ENCODE results near the gene MRAS.
A peak's percentile ranks its signal among the peaks of the same experiment; 100 is the strongest.
"Not testable (repeated sequence)": the region's sequence is repeated elsewhere in the genome, so short reads cannot be mapped to it uniquely, and the experiment has no call there.

The MRAS gene

DNA sequence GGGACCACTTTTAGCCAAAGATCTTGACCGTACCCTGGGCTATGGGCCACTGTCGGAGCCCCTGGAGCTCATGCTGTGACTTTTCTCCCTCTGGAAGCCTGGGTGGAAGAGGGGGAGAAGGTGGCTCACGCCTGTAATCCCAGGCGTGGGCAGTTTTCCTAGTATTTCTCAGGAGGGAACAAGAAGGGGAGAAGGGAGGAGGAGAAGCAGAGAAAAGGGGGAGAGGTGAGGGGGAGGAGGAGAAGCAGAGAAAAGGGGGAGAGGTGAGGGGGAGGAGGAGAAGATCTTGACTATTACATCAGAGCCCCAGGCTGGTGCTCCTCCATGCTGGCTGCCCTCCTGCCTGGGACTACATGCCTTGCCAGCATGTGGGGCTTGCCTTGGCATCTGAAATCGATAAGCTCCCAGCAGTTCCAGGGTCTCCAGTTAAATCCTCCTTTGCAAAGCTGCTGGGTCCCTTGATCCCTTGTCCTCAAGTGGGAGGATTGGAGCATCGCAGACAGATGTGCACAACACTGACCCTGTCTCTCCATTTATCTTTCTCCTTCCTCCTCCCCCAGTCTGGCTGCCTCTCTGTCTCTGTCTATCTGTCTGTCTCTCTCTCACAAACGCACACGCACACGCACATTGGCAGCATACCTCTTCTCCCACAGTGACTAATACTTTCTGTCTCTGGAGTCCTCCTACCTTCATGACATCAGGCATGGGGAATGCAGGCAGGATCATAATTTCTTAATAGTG lies 41.6 kb downstream of the MRAS start:
- DNase-seq (ENCODE audit: low read depth in 3 of 3): no peak

DNA sequence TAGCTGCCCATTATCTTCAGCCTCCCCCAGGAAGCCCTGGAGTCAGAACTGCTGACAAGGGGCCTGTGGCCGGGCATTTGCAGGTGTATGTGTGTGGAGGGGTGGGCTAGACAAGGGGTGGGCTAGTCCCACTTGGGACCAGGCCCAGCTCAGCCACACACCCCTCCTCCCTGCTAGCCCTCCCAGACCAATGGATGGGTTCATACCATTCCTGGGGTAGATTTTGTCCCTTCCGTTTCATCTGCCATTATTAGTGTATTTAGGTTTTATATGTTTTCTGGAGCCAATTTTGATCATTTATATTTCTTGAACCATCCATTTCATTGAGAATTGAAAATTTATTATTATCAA lies 42.2 kb downstream of the MRAS start:
- DNase-seq (ENCODE audit: low read depth in 3 of 3): no peak

DNA sequence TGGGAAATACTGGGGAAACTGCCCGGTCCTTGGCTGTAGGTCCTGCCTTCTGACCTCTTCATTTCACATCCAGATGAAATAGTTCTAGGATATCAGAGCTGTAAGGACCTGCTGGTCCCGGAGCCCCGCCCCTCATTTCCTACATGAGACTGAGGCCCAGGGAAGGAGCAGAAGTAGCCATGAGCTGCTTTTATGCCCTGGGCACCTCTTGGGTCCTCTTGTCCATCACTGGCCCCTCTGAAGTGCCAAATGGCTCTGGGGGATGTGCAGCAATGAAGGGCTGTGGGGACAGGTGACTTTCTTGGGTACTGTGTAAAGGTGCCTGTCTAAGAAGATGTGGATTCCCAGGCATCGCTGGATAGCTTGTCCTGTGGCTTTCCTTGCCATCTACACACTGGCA lies 45.8 kb downstream of the MRAS start:
- DNase-seq (ENCODE audit: low read depth in 3 of 3): no peak

GRCh38 chr3:138394686-138395085 lies 46.3 kb downstream of the MRAS start:
- no peak for DNase-seq (ENCODE audit: low read depth in 3 of 3)

DNA sequence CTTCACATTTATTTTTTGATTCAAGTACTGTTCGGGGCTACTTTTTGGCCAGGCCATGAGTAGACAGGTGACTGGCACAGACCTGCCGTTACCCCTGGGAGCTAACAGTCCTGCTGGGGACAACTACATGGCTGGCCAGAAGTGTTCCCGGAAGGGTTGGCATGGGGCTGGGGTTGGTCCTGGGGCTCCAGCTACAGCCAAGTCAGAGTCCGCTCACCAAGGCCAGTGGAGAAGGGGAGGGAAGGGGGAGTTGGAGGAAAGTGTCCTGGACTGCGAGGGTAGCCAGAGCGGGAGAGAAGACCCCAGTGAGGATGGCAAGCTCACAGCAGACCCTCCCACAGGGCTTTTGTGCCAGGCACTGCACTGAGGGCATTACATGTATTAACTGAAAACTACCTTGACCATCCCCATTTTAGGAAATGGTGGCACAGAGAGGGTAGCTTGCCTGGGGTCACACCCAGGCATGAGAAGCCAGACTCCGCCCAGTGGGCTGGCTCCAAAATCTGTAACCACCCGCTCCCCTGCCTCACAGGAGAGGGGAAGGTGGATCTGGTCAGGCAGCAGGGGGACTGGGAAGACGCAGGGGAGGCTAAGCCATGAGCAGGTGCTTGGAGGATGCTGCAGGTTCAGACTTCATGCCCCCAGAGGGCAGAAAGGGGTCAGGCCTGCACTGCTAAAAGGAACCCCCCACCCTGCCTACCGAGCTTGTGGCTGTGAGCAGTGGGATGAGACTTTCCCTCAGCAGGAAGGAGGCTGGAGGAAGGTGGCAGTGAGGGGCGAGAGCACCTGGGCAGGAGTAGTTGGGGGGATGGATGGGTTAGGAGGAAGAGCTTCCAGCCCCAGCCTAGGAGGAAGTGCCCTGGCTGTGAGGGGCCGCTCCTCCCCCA lies 47.7 kb downstream of the MRAS start:
- DNase-seq (ENCODE audit: low read depth in 3 of 3): no peak

- no peak for DNase-seq (ENCODE audit: low read depth in 3 of 3)
Measured at GRCh38 chr3:138396752-138397410, 48.5 kb downstream of the MRAS start.

DNA sequence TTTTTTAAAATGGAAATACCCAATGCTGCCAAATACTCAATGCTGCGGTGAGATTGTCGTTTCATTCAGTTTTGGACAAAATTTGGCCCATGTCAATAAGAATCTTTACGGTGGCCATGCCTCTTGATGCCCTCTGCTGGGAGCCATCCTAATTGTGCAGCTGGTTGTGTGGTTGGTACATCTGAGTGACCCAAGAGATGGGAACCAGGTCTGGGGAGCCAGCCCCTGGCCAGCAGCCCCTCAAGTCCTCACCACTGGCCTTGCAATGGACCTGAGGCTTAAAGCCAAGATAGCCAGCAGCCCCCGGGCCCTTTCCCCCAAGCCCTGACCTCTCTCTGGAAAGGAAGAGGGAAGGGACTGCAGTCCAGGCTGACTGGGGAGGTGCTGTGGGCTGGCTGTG lies 49.6 kb downstream of the MRAS start:
- DNase-seq (ENCODE audit: low read depth in 3 of 3): no peak

GRCh38 chr3:138398791-138399575 lies 50.6 kb downstream of the MRAS start:
- no peak for DNase-seq (ENCODE audit: low read depth in 3 of 3)

DNA sequence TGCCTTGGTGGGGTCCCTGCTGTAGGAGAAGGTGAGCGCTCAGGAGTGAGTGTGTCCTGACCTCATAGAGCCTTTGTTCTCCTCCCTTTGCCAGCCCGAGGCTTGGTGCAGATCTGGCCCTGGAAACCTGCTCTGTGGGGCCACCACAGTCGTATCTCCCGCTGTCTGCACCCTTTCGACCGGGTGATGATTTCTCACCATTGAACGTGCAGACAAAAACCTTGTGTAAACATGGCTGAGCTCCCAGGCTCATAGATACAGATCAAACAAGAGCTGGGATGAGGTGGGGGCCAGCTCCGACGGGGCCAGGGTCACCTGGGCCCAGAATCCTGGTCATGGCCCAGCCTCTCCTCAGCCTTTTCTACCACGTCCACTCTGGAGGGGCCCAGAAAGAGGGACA lies 51.4 kb downstream of the MRAS start:
- DNase-seq (ENCODE audit: low read depth in 3 of 3): no peak

DNA sequence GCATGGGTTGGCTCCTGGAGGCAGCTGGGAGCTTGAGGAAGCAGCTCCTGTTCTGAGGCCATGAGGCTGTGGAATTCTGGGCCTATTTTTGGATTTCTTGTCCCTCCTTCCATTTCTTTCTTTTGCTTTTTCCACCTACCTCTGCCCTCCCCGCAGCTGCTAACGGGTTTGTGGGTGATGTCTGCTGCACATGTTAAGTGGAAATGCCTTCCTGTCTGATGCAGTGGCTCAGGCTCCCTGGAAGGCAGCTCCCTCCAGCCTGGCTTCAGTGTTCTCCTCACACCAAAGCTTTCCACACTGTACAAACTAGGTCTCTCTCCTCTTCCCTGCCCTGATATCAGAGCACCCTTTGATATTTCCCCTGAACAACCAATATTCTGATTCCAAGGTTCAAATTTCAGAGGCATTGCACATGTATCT lies 52.3 kb downstream of the MRAS start:
- DNase-seq (ENCODE audit: low read depth in 3 of 3): no peak

DNA sequence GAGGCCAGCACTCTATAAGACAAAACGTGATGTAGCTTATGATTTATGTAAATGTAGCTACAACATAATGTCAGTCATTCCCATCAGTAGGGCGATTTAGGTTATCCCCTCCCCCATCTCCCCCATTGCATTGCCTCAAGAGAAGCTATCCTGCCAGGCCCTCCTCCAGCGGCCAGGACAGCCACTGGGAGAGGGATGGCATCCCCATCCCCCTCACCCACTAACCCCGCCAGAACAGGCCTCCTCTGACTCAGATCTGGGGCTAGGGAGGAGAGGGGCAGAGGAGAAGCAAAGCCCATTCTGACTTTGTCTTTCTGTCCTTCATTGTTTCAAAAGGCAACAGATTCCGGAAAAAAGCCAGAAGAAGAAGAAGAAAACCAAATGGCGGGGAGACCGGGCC lies 53.5 kb downstream of the MRAS start:
- DNase-seq (ENCODE audit: low read depth in 3 of 3): no peak

DNA sequence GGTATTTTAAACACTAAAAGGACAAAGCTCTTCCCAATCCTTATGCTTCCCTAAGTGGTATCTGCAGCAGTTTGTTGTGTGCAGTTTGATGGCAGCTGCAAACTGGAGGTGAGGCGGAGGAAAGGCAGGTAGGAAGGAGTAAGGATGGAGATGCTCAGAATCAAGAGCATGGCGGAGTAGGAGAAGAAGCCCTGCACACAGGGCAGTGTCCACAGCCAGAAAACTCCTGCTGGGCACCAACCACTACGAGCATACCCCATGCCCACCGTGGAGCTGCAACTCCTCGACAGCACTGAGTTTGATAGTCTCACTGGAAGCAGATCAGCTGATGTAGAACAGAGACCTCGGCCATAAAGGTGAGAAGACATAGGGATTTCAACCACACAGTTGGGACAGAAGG lies 55.7 kb downstream of the MRAS start:
- DNase-seq (ENCODE audit: low read depth in 3 of 3): no peak

GRCh38 chr3:138405001-138405400 lies 56.6 kb downstream of the MRAS start:
- DNase-seq (ENCODE audit: low read depth in 3 of 3): no peak

DNA sequence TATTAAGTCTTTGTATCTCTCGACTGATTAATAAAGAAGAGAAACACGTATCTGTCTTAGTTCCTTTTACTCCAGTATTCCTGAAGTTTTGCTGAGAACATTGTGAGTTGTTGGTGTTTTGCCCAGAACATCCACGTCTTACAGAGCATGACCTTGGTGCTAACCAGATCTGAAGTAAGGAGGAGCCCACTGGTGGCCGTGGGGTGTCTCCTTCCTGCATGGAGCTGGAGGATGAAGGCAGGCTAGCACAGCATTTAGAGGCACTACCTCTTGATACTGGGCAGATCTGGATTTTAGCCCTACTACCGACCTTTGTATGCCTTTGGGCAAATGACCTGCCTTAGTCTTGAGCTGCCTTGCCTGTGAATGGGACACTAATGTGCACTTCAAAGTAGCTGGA lies 57.1 kb downstream of the MRAS start:
- DNase-seq (ENCODE audit: low read depth in 3 of 3): no peak

DNA sequence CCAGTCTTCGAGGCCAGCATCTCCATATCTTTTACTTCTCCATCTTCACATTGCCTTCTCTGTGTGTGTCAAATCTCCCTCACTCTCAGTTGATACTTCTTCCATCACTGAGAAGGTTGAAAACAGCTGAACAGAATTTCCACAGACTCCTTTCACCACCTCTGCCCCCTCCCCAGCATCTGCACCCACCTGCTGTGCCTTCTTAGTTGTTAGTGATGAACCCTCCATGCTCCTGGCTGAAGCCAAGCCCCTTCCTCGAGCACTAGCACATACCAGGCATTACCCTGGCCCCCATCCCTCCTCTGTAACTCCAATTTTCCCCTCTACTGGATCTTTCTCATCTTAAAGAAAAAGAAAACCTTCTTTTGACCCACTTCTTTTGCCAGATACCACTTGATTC lies 58.2 kb downstream of the MRAS start:
- DNase-seq (ENCODE audit: low read depth in 3 of 3): no peak

DNA sequence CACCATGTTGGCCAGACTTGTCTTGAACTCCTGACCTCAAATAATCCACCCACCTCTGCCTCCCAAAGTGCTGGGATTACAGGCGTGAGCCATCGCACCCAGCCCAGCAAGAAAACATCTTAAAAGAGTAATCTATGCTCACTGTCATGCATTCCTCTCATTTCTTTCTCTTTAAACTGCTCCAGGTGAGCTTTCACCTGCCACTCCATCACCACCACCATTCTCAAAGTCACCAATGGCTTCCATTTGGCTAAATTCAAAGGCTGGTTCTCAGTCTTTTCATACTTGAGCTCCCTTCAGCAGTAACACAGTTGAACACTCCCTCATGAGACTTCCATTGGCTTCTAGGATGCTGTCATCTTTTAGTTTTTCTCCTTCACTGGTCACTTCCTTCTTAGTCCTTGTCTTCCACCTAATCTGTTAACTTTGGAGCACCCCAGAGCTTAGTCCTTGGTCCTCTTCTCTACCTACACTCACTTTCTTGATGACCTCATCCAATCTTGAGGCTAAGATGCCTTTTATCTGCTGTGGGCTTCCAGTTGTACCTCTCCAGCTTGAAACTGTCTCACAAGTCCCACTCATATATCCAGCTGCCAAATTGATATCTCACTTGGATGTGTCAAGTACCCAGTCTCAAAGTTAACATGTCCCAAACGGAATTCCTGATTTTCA lies 59.0 kb downstream of the MRAS start:
- DNase-seq (ENCODE audit: low read depth in 3 of 3): no peak

DNA sequence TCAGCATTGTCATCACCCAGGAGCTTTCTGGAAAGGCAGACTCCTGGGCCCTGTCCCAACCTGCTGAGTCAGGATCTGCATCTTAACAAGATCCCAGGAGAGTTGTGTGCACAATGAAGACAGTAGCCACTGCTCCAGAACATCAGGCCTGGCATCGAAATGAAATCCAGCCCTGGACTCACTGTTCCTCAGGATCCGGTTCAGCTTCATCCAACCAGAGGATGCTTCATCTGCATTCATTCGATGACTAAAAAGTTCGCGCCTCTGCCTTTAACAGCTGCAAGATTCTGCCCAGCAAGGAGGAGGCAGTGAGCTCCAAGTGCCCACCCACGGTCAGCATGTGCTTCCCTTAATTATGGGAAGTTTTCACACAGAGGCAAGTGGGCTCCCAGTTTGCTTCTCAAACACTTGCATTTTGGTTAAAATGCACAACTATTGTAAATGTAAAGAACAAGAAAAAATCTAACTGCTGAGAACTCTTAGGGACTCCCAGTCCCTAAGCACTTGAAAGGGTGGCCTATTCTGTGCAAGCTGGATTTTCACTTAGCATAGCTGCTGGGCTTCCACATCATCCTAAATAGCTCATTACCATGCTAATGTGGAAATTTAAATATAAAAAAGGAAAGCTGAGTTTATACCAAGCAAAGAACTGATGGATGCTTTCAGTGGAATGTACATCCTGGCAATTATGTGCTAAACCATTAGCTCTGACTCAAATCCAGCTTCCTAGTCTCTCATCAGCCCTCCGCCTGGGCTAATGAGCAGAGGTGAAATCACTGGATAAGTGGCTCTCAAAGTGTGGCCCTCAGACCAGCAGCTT lies 60.6 kb downstream of the MRAS start:
- DNase-seq (ENCODE audit: low read depth in 3 of 3): no peak

DNA sequence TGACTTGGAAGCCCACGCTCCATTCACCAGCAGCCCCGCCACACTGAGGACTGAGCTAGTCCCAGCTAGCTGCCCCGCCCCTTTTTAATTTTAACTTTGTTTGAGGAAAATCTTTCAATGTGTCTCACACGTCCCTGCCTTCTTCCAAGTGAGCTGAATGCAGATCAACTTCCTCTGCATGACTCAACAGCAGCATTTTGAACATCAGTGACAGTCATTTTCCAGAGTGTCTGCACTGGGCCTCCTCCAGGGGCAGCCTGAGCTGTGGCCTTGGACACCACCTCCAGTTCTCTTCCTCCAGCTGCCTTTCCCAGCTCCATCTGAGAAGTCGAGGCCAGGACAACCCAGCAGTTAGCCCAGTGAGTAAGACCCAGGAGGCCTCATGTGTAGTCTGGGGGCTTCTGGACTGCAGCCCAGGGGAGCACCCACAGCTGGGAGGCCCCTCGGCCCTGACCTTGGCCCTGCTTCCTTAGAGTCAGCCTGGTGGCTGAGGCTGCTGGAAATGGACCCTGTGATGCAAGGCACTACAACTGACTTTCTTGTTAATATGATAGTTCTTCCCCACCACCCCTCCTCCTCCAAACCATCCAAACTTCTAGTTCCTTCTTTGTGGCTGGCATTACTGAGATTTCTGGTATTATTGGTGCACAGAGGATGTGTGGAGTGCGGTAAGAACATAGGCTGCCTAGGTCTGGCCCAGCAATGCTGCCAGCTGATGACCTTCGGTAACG lies 64.6 kb downstream of the MRAS start:
- DNase-seq (ENCODE audit: low read depth in 3 of 3): no peak

GRCh38 chr3:138416236-138416635 lies 67.9 kb downstream of the MRAS start:
- DNase-seq (ENCODE audit: low read depth in 3 of 3): not testable (repeated sequence)

DNA sequence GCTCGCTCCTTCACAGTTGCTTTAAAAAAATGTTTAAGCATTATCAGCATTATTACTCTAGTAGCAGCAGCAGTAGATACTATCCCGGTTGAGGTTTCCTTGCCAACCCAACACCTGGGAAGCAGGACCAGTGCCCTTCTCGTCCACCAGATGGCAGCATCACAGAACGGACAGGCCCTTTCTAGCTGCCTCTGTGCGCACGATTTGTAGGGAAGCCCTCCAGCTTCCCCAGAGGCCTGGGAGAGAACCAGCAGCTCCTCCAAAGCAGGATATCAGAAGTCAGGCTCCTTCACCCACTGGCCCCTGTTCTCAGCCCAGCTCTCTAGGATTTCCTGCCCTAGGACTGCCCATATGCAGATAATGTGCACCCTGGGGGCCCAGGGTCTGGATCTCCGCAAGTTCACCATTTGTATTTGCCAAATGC lies 69.2 kb downstream of the MRAS start:
- peak; percentile 30 to 61 (median 42) for DNase-seq (ENCODE audit: low read depth in 3 of 3)
